ENCODE measurements around the gene NECAB2.
A peak's percentile ranks its signal among the peaks of the same experiment; 100 is the strongest.

NECAB2 gene

GRCh38 chr16:83952940-83953795 is 14.9 kb upstream of the NECAB2 start, which contains the start of gene OSGIN1:
OSGIN1 (plus strand) TSS chr16:83953240; CDS start chr16:83957672, 4,432 bp downstream.
- DNase-seq: peak; percentile 17 to 62

- peak in 1 of 2 experiments; percentile 10 for DNase-seq
Measured at GRCh38 chr16:83953796-83954576, 14.1 kb upstream of the NECAB2 start.

GRCh38 chr16:83954577-83955016 is 13.4 kb upstream of the NECAB2 start:
- DNase-seq: no peak

- DNase-seq: no peak
Measured at GRCh38 chr16:83955218-83956130, 12.6 kb upstream of the NECAB2 start.

GRCh38 chr16:83956336-83957289 is 11.4 kb upstream of the NECAB2 start:
- peak; percentile 66 to 69 for DNase-seq

- no peak for DNase-seq
Measured at GRCh38 chr16:83957296-83957855, 10.7 kb upstream of the NECAB2 start.

- no peak for DNase-seq
Measured at GRCh38 chr16:83958137-83958845, 9.8 kb upstream of the NECAB2 start.

- DNase-seq: no peak
Measured at GRCh38 chr16:83958846-83959565, 9.0 kb upstream of the NECAB2 start.

- DNase-seq: no peak
Measured at GRCh38 chr16:83959656-83960434, 8.2 kb upstream of the NECAB2 start.

- DNase-seq: no peak
Measured at GRCh38 chr16:83960521-83961249, 7.4 kb upstream of the NECAB2 start.

GRCh38 chr16:83961591-83961990 is 6.5 kb upstream of the NECAB2 start:
- DNase-seq: no peak

- no peak for DNase-seq
Measured at GRCh38 chr16:83963277-83964119, 4.5 kb upstream of the NECAB2 start.

GRCh38 chr16:83964684-83965443 is 3.2 kb upstream of the NECAB2 start:
- no peak for DNase-seq

GRCh38 chr16:83965444-83966152 is 2.4 kb upstream of the NECAB2 start:
- DNase-seq: no peak

GRCh38 chr16:83966153-83966696 is 1.8 kb upstream of the NECAB2 start:
- DNase-seq: no peak

All from NCI-H2081 (cell line).